ENCODE data around the gene SLC49A3. TPM values are rescaled to one million over a fixed set of nuclear protein-coding genes. Genes with fewer than 3 reads are reported as not detected.

The SLC49A3 gene
- total and polyA plus RNA-seq, 2 of the 13 experiments (the other 11 are each of a cell fraction or from before 2014, with no cell fraction given) = 0.07 to 0.17 TPM

GRCh38 chr4:682490-683172 lies 6.3 kb downstream of the SLC49A3 start:
- FAIRE-seq (no peak), ATAC-seq (no peak), DNase-seq (ENCODE audit: low spot score) (no peak)
- ChIA-PET POLR2A (no interaction called here), CTCF (ENCODE audit: low intra/inter-chr PET ratio, low total read pairs) (no interaction called here)
- TF ChIP-seq KDM2A (CRISPR knock-in tag; IDR thresholded peaks at IDR 0.05; ENCODE audit: borderline replicate concordance, low read depth) = 0 out of 2 replicates have a peak, but pooled peaks have one; percentile 27
- TF ChIP-seq HMGXB4 (CRISPR knock-in tag; IDR thresholded peaks at IDR 0.05; ENCODE audit: borderline replicate concordance in 1 of 2, low read depth in 1 of 2) = 0 out of 4 replicates have a peak, but pooled peaks of 1 of the 2 experiments have one; percentile 15
- TF ChIP-seq ZNF691 (CRISPR knock-in tag; IDR thresholded peaks at IDR 0.05; ENCODE audit: borderline replicate concordance, low read depth) = peak; percentile 35; the same call in 1 of the 2 replicates
- TF ChIP-seq, protein P1, sequence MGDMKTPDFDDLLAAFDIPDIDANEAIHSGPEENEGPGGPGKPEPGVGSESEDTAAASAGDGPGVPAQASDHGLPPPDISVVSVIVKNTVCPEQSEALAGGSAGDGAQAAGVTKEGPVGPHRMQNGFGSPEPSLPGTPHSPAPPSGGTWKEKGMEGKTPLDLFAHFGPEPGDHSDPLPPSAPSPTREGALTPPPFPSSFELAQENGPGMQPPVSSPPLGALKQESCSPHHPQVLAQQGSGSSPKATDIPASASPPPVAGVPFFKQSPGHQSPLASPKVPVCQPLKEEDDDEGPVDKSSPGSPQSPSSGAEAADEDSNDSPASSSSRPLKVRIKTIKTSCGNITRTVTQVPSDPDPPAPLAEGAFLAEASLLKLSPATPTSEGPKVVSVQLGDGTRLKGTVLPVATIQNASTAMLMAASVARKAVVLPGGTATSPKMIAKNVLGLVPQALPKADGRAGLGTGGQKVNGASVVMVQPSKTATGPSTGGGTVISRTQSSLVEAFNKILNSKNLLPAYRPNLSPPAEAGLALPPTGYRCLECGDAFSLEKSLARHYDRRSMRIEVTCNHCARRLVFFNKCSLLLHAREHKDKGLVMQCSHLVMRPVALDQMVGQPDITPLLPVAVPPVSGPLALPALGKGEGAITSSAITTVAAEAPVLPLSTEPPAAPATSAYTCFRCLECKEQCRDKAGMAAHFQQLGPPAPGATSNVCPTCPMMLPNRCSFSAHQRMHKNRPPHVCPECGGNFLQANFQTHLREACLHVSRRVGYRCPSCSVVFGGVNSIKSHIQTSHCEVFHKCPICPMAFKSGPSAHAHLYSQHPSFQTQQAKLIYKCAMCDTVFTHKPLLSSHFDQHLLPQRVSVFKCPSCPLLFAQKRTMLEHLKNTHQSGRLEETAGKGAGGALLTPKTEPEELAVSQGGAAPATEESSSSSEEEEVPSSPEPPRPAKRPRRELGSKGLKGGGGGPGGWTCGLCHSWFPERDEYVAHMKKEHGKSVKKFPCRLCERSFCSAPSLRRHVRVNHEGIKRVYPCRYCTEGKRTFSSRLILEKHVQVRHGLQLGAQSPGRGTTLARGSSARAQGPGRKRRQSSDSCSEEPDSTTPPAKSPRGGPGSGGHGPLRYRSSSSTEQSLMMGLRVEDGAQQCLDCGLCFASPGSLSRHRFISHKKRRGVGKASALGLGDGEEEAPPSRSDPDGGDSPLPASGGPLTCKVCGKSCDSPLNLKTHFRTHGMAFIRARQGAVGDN (CRISPR knock-in tag; IDR thresholded peaks at IDR 0.05) = peak; percentile 2; the same call in 1 of the 2 replicates
- TF ChIP-seq CTCF (CRISPR knock-in tag; IDR thresholded peaks at IDR 0.05) = peak; percentile 22; the same call in 1 of the 2 replicates
- 0 out of 2 replicates have a peak, but pooled peaks have one; percentile 4 for TF ChIP-seq FOXC1 (CRISPR knock-in tag; IDR thresholded peaks at IDR 0.05; ENCODE audit: borderline replicate concordance)
- no peak for TF ChIP-seq ZNF781 (CRISPR knock-in tag; IDR thresholded peaks at IDR 0.05; ENCODE audit: borderline replicate concordance, not compliant biosample characterization)
- no peak for TF ChIP-seq ZNF30 (CRISPR knock-in tag; IDR thresholded peaks at IDR 0.05)
- 0 out of 2 replicates have a peak, but pooled peaks have one; percentile 21 for TF ChIP-seq SALL1 (CRISPR knock-in tag; IDR thresholded peaks at IDR 0.05)
- TF ChIP-seq, protein P2, sequence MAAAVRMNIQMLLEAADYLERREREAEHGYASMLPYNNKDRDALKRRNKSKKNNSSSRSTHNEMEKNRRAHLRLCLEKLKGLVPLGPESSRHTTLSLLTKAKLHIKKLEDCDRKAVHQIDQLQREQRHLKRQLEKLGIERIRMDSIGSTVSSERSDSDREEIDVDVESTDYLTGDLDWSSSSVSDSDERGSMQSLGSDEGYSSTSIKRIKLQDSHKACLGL (CRISPR knock-in tag; IDR thresholded peaks at IDR 0.05) = 0 out of 2 replicates have a peak, but pooled peaks have one; percentile 13
- TF ChIP-seq ZFX (CRISPR knock-in tag; IDR thresholded peaks at IDR 0.05; ENCODE audit: low read depth) = peak; percentile 20; the same call in 1 of the 2 replicates
- WGBS (ENCODE audit: low lambda C conversion rate) = 73% methylated on average over 8 of the region's 23 CpGs
- H3K4me3 ChIP-seq (replicated peaks in 1 of 3; ENCODE audit: insufficient read depth in 1 of 3, low read depth in 2 of 3, low read length in 3 of 3) = peak overlapping the region in 2 of 3 experiments; percentile 64 to 74; a peak in 4 of 6 replicates
- no peaks in the 10 kb centered on the region for H4K20me1 ChIP-seq (ENCODE audit: insufficient read depth, low read length)
- peaks cover 87% of the 10 kb centered on the region for H3K4me1 ChIP-seq (ENCODE audit: insufficient read depth, low read length)
- H3K9me3 ChIP-seq (ENCODE audit: low read length) = no peaks in the 10 kb centered on the region
- intact Hi-C loops (cut with micrococcal nuclease; ENCODE audit: unreplicated experiment) (no loop called here), in situ Hi-C loops (cut with HindIII; ENCODE audit: extremely low pct_ligation_motif_present, low pct_unique_long_range_greater_than_20kb) (no loop called here)
- peak overlapping the region; percentile 79 for H3K4me2 ChIP-seq (ENCODE audit: low read depth, low read length)
- H3K36me3 ChIP-seq (replicated peaks in 1 of 2; ENCODE audit: control insufficient read depth in 1 of 2, insufficient read depth in 2 of 2, low read length in 2 of 2) = no peaks in the 10 kb centered on the region
- peak overlapping the region; percentile 55; the same call in 1 of the 2 replicates for H3K9ac ChIP-seq (ENCODE audit: insufficient read depth, low read depth, low read length)
- no peaks in the 10 kb centered on the region for H3K79me2 ChIP-seq (ENCODE audit: insufficient read depth, low read length)
- H3K27me3 ChIP-seq (ENCODE audit: control insufficient read depth in 1 of 2, insufficient read depth in 2 of 2, low read length in 2 of 2) = 0 out of 5 replicates have a peak, but pooled peaks cover 0 to 1% of the 10 kb centered on the region in 2 experiments
- no TSS peak for BruUV-seq (replicated peaks)
- no peak overlapping the region for H3K27ac ChIP-seq (ENCODE audit: extremely low read length, insufficient read depth, low read length)
- H2AFZ ChIP-seq (ENCODE audit: low read length) = no peak overlapping the region
